ENCODE results near the gene TOMM40L.
"Not testable (repeated sequence)": the region's sequence is repeated elsewhere in the genome, so short reads cannot be mapped to it uniquely, and the experiment has no call there.

Gene TOMM40L

DNA sequence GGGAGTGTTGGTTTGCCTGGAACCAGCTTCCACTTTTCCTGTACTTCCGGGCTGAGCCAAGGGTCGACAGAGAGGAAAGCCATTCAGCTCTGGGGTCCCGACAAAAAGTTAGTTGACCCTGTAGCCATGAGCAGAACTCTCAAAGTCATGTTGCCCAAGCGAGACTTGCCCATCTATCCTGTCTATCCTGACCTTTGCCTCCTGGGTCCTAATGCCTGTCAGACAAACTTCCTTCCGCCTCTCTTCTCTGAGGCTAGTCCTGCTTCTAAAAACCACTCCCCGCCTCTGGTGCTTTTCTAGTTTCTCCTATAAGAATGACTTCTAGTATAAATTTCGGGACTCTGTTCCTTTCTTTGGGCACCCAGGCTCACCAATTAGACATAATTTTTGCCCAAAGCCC is 25.0 kb downstream of the TOMM40L start:
- H3K4me3 ChIP-seq (ENCODE audit: low read depth, low read length), result no peak overlapping the region
- DNase-seq (ENCODE audit: low read depth), result no peak
- TF ChIP-seq, protein P1, sequence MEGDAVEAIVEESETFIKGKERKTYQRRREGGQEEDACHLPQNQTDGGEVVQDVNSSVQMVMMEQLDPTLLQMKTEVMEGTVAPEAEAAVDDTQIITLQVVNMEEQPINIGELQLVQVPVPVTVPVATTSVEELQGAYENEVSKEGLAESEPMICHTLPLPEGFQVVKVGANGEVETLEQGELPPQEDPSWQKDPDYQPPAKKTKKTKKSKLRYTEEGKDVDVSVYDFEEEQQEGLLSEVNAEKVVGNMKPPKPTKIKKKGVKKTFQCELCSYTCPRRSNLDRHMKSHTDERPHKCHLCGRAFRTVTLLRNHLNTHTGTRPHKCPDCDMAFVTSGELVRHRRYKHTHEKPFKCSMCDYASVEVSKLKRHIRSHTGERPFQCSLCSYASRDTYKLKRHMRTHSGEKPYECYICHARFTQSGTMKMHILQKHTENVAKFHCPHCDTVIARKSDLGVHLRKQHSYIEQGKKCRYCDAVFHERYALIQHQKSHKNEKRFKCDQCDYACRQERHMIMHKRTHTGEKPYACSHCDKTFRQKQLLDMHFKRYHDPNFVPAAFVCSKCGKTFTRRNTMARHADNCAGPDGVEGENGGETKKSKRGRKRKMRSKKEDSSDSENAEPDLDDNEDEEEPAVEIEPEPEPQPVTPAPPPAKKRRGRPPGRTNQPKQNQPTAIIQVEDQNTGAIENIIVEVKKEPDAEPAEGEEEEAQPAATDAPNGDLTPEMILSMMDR (IDR thresholded peaks at IDR 0.05; ENCODE audit: low read depth, low read length, missing control alignments), result no peak
- in situ Hi-C loops (cut with HindIII; ENCODE audit: low sequenced_read_pairs), result no loop called here

DNA sequence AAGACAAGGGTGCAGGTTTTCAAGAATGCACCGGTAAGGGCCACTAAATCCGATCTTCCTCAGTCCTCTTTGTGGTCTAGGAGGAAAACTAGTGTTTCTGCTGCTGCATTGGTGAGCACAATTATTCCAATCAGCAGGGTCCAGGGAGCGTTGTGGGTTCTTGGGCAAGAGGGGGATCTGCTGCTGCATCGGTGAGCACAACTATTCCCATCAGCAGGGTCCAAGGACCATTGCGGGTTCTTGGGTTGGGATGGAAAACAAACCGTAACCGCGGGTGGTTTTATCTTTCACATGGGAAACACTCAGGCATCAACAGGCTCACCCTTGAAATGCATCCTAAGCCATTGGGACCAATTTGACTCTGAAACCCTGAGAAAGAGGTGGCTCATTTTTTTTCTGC is 25.7 kb downstream of the TOMM40L start:
- DNase-seq (ENCODE audit: low read depth), result no peak
- TF ChIP-seq, protein P1 (IDR thresholded peaks at IDR 0.05; ENCODE audit: low read depth, low read length, missing control alignments), result no peak
- no peak overlapping the region for H3K4me3 ChIP-seq (ENCODE audit: low read depth, low read length)
- in situ Hi-C loops (cut with HindIII; ENCODE audit: low sequenced_read_pairs), result no loop called here

DNA sequence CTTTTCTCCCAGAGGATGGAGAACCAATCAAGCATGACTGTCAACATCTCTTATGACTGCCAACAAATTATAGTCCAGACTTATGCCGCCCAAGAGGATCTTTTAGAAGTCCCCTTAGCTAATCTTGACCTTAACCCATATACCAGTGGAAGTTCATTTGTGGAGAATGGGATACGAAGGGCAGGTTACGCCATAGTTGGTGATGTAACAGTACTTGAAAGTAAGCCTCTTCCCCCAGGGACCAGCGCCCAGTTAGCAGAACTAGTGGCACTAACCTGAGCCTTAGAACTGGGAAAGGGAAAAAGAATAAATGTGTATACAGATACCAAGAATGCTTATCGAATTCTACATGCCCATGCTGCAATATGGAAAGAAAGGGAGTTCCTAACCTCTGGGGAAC is 29.4 kb downstream of the TOMM40L start:
- DNase-seq (ENCODE audit: low read depth); in situ Hi-C loops (cut with HindIII; ENCODE audit: low sequenced_read_pairs); H3K4me3 ChIP-seq (ENCODE audit: low read depth, low read length): not testable (repeated sequence)

GRCh38 chr1:161255955-161256520 is 30.2 kb downstream of the TOMM40L start:
- in situ Hi-C loops (cut with HindIII; ENCODE audit: low sequenced_read_pairs); DNase-seq (ENCODE audit: low read depth); H3K4me3 ChIP-seq (ENCODE audit: low read depth, low read length): not testable (repeated sequence)

DNA sequence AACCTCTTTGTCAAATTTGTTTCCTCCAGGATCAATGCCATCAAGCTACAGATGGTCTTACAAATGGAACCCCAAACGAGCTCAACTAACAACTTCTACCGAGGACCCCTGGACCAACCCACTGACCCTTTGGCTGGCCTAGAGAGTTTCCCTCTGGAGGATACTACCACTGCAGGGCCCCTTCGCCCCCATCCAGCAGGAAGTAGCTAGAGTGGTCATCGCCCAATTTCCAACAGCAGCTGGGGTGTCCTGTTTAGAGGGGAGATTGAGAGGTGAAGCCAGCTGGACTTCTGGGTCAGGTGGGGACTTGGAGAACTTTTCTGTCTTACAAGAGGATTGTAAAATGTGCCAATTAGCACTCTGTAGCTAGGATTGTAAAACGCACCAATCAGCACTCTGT is 31.2 kb downstream of the TOMM40L start:
- in situ Hi-C loops (cut with HindIII; ENCODE audit: low sequenced_read_pairs); H3K4me3 ChIP-seq (ENCODE audit: low read depth, low read length); DNase-seq (ENCODE audit: low read depth): not testable (repeated sequence)

DNA sequence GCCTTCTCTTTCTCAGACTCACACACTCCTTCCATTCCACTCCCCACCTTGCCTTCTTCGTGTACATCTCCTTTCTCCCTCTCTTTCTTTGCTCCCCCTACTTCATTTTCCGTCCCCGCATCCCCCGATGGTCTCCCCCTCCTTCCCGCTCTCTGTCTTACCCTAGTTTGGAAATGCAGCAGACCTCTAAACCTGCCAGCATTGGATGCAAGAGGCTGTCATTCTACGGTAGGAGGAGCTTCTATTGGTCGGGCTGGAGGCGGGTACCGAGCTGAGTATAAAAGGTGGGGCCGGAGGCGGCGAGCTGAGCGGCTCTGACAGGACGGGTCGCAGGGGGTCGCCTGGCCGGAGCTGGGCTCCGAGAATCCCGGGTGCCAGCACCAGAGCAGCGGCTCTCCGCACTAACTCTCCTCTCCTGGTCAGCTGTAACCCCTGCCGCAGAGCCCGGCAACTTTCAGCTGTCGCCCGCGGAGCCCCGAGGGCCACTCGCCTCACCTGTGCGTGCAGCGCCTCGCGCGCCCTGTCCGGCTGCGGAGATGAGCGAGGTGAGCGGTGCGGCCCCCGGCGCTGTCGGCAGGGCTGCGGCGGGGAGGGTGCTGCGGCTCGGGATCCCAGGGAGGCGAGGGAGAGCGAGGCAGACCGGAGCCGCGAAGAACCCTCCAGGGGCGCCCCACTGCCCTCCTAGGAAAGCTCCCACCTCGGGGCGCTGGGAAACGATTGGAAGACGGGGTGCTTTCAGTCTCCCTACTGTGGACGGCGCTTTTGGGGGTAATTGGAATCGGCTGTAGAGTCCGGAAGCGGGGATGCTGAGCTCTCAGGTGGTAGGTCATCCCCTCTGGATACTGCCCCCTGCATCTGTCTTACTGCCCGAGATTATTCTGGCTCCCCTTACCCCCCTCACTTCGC is 32.8 kb downstream of the TOMM40L start, which contains the start of gene PCP4L1:
Gene PCP4L1 (plus strand): TSS at position 307 of the 906 bp plus-strand sequence. CDS start 230 bp downstream, at position 537.
- in situ Hi-C loops (cut with HindIII; ENCODE audit: low sequenced_read_pairs), result no loop called here
- peak within 1 kb of the TSS; percentile 37 for H3K4me3 ChIP-seq (ENCODE audit: low read depth, low read length)
- TF ChIP-seq, protein P1 (IDR thresholded peaks at IDR 0.05; ENCODE audit: low read depth, low read length, missing control alignments), result no peak
- DNase-seq (ENCODE audit: low read depth), result peak; percentile 13

- TF ChIP-seq, protein P1 (IDR thresholded peaks at IDR 0.05; ENCODE audit: low read depth, low read length, missing control alignments), result no peak
- in situ Hi-C loops (cut with HindIII; ENCODE audit: low sequenced_read_pairs), result no loop called here
- H3K4me3 ChIP-seq (ENCODE audit: low read depth, low read length), result no peak overlapping the region
- DNase-seq (ENCODE audit: low read depth), result no peak
These were observed 33.5 kb downstream of the TOMM40L start for GRCh38 chr1:161259345-161259702.

- in situ Hi-C loops (cut with HindIII; ENCODE audit: low sequenced_read_pairs), result no loop called here
- TF ChIP-seq, protein P1 (IDR thresholded peaks at IDR 0.05; ENCODE audit: low read depth, low read length, missing control alignments), result no peak
- DNase-seq (ENCODE audit: low read depth), result no peak
- H3K4me3 ChIP-seq (ENCODE audit: low read depth, low read length), result no peak overlapping the region
These were observed 33.9 kb downstream of the TOMM40L start for GRCh38 chr1:161259765-161260164.

Measured in astrocyte of the cerebellum (primary cell).